ENCODE measurements around the gene C20orf141.
"Not testable (repeated sequence)": the region's sequence is repeated elsewhere in the genome, so short reads cannot be mapped to it uniquely, and the experiment has no call there.

- TF ChIP-seq, protein P1, sequence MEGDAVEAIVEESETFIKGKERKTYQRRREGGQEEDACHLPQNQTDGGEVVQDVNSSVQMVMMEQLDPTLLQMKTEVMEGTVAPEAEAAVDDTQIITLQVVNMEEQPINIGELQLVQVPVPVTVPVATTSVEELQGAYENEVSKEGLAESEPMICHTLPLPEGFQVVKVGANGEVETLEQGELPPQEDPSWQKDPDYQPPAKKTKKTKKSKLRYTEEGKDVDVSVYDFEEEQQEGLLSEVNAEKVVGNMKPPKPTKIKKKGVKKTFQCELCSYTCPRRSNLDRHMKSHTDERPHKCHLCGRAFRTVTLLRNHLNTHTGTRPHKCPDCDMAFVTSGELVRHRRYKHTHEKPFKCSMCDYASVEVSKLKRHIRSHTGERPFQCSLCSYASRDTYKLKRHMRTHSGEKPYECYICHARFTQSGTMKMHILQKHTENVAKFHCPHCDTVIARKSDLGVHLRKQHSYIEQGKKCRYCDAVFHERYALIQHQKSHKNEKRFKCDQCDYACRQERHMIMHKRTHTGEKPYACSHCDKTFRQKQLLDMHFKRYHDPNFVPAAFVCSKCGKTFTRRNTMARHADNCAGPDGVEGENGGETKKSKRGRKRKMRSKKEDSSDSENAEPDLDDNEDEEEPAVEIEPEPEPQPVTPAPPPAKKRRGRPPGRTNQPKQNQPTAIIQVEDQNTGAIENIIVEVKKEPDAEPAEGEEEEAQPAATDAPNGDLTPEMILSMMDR (IDR thresholded peaks at IDR 0.05; ENCODE audit: low read depth, low read length, poor library complexity, severe bottlenecking) = not testable (repeated sequence)
- not testable (repeated sequence) for TF ChIP-seq EZH2phosphoT487 (IDR thresholded peaks at IDR 0.05; ENCODE audit: borderline replicate concordance, low read length)
Observed at GRCh38 chr20:2807929-2808328, 6.9 kb upstream of the C20orf141 start.
